Measurements from ENCODE around the gene NCOA7.
A peak's percentile ranks its signal among the peaks of the same experiment; 100 is the strongest.
"Not testable (repeated sequence)": the region's sequence is repeated elsewhere in the genome, so short reads cannot be mapped to it uniquely, and the experiment has no call there.

The NCOA7 gene

DNA sequence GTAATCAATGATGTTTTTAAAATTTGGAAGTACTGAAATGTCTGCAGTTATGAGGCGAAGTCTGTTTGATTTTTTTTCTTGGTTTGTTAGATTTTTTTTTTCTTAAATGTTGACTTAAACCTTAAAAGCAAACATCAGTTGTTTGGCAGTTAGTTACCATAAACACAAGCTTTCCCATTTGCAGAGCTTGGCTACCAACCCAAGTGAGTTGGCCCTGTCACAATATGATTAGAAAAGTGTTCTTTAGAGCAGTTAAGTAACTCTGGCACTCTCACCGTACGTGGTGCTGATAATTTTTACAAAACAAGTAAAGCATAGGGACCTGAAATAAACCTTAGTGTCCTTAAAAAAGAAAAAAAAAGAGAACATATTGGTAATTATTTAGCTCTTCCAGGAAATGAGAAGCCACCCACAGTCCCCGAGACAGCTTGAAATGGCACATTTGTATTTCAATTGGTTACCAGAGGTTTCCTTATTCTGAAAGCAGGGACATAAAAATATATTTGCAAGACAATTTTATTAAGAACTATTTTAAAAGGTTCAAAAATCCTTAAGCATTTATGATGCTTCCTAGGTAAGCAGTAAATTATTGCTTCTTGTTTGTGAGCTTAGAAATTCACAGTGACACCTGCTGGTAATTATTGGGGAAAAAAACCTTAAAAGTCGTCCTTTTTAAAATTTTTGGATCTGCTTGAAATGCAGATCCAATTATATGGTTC, 37.4 kb upstream of the NCOA7 start:
- DNase-seq: peak; percentile 35

DNA sequence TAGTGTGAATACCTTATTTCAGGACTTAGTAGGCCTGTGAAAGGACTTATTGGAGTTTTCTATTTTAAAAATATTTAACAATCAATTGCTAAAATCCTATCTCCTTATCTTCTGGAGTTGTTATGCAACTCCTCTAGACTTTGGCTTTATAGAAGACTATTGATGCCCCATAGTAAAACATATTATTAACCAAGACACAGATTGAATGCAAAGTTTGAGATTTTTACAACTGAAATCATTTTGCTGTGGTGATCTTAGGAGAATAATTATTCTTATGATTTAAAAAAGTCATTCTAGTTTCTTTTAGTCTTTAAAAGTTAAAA, 36.9 kb upstream of the NCOA7 start:
- DNase-seq: no peak

DNA sequence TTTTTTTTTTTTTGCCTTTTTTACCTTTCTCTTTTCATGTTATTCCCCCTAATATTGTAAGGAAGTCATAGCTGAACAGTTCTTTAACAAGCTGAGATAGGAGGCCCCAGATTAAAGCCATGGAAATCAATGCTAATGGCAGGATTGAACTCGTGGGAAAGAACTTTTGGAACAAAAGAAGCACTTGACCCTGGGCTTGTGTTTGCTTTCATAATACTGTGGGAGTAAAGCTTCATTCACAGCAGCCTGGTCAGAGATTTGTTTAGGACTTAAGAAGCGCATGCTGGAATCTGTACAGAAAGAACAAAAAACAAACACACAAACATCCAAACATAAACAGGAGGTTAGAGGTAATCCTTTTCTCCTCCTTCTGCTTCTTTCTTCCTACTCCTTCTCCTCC, 36.2 kb upstream of the NCOA7 start:
- no peak for DNase-seq

DNA sequence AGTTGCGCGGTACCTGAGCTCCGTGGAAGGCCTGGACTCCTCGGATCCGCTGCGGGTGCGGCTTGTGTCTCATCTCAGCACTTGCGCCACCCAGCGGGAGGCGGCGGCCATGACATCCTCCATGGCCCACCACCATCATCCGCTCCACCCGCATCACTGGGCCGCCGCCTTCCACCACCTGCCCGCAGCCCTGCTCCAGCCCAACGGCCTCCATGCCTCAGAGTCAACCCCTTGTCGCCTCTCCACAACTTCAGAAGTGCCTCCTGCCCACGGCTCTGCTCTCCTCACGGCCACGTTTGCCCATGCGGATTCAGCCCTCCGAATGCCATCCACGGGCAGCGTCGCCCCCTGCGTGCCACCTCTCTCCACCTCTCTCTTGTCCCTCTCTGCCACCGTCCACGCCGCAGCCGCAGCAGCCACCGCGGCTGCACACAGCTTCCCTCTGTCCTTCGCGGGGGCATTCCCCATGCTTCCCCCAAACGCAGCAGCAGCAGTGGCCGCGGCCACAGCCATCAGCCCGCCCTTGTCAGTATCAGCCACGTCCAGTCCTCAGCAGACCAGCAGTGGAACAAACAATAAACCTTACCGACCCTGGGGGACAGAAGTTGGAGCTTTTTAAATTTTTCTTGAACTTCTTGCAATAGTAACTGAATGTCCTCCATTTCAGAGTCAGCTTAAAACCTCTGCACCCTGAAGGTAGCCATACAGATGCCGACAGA, 31.4 kb upstream of the NCOA7 start:
- DNase-seq: no peak

DNA sequence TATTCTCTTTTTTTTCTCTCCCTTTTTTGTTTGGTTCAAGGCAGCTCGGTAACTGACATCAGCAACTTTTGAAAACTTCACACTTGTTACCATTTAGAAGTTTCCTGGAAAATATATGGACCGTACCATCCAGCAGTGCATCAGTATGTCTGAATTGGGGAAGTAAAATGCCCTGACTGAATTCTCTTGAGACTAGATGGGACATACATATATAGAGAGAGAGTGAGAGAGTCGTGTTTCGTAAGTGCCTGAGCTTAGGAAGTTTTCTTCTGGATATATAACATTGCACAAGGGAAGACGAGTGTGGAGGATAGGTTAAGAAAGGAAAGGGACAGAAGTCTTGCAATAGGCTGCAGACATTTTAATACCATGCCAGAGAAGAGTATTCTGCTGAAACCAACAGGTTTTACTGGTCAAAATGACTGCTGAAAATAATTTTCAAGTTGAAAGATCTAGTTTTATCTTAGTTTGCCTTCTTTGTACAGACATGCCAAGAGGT, 30.8 kb upstream of the NCOA7 start:
- no peak for DNase-seq

DNA sequence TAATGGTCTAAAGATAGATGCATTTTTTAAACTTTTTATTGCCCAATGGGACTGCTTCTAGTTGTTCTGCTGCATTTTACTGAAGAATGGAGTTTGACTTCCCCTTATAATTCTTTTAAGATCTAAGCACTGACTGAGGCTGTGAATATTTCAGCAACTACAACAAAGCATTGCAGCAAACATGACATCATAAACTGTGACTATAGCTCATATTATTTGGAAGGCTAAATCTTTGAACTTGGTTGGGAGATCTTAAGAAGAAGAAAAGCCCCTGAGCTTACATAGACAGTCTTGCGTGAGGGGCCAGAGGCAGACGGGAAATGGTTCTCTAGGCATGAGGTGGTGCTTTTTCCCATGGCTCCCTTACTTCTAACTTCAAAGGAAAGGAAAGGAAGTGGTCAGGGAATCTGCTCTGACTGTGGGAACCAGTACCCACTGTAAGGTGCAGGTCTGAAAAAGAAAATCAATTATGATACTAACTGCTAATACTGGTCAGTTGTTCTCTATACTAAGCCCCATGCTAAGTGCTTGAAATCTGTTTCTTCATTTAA, 26.6 kb upstream of the NCOA7 start:
- no peak for DNase-seq

DNA sequence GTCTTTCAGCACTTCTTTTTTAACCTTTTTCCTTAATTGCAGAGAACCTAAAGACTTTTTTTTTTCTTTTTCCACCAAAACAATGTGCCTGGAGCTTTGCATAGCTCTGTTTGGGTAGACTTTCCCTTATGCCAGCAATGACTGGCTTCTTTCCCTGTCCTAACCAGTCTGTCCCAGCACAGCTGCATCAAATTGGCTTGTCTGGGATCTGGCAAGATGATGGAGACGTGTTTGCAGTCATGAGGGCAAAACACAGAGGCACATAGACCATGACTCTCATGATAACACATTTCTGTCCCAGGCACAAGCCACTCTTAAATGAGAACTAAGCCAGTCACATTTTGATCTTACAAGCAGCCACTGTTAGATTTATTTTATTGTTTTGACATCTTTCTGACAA, 24.8 kb upstream of the NCOA7 start:
- DNase-seq: no peak

DNA sequence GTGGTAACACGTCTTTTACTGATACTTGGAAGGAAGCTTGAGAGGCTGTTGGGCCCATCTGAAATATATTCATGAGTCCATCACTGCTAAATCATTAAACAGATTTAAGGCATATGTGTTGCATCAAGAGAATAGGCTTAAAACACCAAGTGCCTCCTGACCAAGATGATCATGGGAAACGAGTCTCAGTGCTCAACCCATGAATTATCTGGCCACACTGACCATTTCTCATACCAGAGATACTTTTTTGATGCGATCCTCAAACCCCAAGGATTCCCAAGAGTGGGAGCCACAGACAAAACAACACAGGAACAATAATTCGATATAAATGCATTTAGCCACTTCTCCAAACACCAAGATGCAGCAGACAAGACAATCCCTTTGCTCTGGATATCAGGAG, 24.1 kb upstream of the NCOA7 start:
- DNase-seq: no peak

DNA sequence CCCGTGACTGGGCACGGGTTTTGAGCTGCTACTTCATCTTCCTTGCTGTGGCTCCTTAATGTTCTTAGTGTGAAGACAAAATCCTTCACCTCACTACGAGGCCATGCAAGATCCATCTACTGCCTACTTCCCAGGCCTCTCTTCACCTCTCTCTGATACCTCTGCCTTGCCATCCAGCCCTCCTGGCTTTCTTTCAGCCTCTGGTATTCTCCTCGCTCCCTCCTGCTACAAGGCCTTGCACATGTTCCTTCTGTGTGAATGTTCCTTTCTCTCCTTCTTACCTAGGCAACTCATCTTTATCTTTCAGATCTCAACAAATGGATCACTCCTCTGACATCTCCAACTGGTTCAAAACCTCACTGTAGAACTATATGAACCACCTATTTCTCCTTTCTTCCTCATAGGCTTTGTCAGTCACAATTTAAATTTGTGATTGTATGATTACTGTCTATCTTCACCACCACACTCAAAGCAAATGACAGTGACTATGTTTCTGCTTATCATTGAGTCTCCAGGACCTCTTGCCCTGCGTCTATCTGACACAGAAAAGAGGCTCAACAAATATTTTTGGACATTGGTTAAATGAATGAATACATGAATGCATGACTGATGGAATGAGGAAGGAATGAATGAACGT, 21.5 kb upstream of the NCOA7 start:
- DNase-seq: no peak

DNA sequence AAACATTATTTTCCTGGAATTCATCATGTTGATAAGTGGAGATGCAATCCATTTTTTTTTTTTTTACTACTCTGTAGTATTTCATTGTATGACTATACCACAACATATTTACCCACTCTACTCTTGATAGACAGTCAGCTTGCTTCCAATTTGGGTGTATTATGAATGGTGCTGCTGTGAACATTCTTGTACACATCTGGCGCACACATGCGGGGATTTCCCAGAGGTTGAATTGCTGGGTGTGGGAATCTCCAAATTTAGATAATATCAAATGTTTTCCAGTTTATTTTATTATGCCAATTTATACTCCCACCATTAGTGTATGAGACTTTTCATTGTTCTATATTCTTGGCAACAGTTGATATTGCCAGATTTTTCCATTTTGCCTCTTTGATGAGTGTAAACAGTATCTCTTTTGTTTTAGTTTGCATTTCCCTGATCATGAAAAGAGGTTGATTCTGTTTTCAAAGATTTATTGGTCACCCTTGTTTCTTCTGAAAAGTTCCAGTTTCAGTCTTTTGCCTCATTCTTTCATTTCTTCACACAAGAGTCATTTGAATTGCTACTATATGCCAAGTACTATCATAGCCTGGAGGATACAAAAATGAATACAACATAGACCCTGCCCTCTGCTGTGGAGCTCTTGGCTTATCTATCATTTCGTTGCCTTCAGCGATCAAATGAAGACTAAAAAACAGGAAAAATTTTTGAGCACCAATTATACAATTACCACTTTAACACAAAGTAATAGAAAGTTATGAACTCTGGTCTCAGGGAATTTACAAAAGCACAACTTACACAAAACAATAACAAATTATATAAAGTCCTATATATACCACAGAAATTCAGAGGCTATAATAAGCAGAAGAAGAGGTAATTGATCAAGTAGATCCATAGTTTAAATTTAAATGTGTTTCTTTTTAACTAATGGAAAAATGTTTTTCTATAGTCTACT, 17.1 kb upstream of the NCOA7 start:
- no peak for DNase-seq

DNA sequence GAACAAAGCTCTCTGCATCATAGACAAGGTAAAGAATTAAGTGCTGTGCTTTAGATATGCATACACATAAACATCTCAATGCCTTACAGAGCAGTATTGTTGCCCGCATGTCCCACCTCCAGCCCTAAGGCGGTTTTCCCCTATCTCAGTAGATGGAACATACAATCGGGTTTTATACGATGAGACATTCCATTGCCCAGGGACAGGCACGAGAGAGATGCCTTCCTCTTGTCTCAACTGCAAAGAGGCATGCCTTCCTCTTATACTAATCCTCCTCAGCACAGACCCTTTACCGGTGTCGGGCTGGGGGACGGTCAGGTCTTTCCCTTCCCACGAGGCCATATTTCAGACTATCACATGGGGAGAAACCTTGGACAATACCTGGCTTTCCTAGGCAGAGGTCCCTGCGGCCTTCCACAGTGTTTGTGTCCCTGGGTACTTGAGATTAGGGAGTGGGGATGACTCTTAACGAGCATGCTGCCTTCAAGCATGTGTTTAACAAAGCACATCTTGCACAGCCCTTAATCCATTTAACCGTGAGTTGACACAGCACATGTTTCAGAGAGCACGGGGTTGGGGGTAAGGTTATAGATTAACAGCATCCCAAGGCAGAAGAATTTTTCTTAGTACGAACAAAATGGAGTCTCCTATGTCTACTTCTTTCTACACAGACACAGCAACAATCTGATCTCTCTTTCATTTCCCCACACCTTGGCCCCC, 14.5 kb upstream of the NCOA7 start:
- not testable (repeated sequence) for DNase-seq

DNA sequence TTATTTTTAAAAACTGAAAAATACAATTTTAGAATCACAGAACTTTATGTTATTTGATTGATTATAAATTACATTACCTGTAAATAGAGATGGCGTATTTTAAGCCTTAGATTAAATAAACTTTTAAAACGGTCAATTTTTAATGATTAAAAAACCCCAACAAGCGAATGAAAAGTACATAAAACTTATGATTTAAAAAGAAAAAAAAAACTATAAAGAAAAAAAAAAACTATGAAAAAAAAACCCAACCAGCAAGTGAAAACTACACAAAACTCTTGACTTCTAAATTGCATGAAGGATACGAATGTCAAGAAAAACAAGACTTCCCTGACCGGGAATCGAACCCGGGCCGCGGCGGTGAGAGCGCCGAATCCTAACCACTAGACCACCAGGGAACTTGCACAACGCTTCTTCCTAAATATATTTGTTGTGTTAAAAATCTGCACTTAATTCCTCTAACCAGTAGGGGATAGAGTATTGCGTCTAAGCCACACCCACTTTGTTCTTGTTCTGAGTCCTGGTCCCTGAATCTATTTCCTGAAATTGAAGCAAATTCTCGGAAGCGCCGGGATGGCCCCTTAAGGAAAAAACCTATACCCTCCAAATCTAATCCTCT, 10.7 kb upstream of the NCOA7 start:
- peak; percentile 92 for DNase-seq

DNA sequence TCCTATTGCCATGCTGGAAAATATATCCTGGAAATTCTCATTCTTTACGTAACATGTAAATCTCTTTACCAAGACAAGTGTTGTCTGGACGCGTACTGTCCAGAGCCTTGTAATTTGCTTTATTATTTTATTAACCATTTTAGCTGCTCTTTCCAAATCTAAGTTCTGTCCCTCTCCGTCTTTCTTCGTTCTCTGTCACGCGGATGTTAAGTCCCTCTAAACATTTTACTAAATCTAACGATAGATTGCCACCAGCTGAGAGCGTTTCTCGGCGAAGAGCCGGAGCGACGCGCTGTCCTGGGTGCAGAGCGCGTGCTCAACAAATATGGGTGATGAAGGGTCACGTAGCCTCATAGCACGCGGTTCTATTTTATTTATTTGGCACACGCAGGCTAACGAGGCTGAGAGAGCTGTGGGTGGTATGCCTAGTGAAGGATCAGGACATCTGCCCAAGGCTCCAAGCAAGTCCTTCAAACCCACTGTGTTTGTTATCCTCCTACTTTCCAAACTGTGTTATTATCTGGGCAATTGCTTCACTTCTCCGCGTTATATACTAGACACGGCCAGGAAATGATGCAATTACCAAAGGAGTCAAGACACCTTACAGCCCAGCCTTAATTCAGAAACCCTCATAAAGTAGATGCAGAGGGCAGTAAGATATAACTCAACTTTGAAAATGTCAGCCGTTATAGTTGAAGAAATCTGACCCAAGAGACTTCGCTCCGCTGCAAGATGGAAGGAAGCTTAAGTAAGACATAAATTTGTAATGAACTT, 10.0 kb upstream of the NCOA7 start:
- DNase-seq: peak; percentile 83

DNA sequence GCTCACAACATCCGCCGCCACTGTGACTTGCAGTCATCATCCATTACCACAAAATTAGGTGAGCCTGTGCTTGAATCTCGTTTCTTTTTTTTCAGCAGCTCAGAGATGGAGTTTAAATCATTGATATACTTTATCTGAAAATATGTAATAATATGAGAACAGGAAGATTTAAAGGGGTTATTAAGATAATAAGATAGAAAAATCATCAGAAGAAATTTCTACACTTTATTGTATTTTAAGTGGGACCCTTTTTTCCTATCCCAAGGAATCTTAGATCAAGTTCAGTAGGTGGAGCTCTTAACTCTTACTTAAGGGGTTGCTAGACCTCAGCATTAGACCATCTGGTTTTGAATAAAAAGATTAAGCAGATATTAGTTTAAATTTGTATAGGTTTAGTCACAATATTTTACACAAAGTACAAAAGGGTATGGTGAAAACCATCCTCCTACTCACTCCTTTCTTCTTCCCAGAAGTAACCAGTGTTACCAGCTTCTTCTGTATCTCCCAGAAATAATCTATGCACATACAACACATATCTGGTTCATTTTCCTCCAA, 9.4 kb upstream of the NCOA7 start:
- no peak for DNase-seq

DNA sequence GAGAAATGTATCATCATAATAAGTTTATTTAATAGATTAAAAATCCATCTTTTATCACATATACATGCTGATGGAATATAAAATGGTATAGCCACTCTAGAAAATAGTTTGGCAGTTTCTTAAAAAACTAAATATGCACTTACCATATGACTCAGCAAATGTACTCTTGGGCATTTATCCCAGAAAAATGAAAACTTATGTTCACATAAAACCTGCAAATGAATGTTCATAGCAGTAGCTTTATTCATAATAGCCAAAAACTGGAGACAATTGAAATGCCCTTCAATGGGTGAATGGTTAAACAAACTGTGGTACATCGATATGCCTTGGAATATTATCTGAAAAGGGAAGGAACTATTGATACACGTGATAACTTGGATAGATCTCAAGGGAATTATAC, 6.4 kb upstream of the NCOA7 start:
- no peak for DNase-seq

DNA sequence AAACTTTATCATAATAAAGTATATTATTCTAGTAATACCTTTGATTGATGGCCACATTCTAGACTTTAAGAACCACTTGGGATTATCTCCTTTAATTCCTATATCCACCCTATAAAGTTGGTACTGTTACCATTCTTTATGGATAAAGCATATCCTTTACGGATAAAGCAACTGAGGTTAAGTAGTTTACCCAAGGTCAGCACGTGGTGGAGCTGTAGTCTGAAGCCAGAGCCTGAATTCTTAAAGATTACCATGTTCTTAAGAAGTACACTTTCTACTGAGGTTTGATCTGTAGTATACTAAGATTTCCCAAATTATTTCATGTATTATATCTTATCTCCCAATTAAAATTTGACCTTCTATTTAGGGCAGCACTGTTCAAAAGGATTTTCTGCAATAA, 3.0 kb upstream of the NCOA7 start:
- no peak for DNase-seq

DNA sequence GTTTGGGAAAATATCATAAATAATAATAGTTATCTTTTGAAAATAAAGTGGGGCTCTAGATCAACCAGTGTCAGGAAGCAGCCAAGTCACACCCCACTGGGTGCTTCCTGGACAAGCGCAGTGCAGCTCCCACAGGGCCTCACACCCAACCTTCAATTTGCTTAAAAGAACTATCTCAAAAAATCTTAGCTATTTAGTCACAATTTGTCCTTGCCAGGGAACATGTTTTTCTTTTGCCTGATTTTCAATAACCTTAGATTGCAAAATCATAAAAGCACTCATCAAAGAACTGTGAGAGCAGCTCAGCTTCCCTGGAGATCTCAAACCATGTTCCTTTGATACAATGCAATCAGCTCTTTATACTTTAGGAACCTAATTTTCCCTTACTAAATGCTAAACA, 1.6 kb upstream of the NCOA7 start:
- DNase-seq: no peak

DNA sequence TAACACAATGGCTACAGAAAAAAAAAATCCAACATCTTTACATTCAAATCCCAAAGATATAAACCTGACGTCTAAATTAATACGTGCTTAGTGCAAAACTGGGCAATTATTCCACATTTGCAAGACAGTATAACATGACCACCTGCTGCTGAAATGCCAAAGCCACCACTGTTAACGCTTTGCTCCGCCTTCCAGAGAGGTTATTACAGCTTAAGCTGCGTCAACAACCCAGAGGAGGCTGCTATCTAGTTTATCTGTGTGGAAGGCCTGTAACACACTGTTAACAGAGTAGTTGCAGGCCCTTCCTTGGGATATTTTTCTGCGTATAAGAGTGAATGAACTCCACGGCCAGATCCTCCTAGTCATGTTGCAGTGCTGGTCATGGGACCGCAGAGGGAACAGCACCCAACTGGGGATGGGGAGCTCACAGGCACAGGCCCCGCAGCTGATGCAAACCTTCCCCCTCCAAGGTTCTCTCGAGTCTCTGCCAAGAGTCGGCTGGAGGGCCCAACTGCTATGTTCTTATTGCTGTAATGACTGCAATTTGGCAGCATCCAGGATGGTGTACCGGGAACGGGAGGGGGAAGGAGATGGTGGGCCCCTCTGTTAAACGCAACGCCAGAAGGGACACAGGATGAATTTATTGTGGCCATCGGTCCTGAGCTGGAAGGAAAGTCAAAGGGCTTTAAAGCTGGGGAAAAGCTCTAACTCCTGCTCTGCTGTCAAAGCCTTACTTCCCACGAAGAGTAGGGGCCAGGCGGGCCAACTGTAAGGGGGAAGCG, 993 bp upstream of the NCOA7 start:
- no peak for DNase-seq

All from right kidney (tissue), 1 donor.